Central memory CD4-positive, alpha-beta T cell (primary cell): ENCODE results near the gene TMPRSS13.

Source experiments
- DNase-seq: peaks from one replicate; pipeline ENCODE4 v3.0.0; 2022

Gene TMPRSS13

DNA sequence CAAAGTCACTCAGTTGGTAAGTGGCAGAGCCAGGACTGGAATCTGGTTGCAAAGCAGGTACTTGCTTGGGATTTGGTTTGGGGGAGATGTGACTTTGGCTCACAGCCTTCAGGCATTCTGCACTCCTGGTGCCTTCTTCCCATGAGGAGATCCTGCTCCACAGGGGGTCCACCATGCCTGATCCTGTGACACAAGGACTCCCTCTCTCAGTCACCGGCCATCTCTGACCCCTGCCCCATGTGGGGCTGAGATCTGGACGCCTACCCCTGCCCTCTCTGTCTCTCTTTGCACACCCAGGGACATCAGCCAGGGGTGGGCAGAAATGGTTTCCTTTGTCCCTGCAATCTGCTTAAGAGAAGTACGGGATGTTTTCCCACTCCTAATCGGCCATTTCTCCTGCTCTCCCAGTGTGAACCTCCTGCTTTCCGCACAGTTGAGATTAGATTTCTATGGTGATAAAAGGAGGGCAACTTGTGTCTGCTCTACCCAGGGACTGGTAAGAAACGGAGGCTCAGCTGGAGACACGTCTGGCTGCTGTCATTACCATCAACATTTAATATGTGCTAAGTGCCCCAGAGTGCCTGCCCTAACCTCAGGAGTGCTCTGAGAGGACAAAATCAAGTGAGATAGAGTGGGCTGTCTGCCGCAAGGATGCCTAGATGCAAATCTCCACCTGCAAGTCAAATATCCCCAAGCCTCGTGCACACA lies 41.6 kb downstream of the TMPRSS13 start:
- DNase-seq: no peak

DNA sequence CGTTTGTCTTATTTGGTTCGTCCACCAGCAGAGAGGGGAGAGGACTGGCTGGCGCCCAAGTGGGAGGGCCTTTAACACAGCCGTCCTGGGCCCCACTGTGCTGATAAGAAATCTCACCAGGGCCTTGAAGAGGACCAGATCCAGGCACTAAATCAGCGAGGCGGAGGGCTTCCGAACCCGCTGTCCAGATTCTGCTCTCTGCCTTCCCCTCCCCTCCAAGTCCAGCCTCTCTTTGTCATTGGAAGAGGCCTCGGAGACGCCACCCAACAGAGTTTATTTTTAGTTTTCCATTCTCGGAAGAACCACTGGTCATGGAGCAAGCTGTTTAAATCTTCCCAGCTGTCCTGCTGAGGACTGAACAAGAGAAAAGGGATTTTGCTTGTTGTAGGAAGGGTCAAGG lies 43.4 kb downstream of the TMPRSS13 start:
- no peak for DNase-seq

DNA sequence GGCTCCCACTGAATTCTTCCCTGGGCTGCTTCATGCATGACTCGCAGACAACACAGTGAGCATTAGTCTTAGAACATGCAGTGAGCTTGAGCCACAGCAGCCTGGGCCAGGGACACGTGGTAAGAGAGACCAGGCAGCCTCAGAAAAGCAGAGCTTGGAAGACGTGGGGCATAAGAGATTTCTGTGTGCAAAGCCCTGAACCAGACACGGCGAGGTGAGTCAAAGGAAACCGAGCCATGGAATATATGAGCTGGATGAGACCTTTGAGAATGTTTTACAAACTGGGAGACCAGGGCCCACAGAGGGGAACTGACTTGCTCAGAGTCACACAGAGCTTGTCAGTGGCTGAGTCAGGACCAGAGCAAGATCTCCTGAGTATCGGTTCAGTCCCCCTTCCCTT lies 44.2 kb downstream of the TMPRSS13 start:
- no peak for DNase-seq

DNA sequence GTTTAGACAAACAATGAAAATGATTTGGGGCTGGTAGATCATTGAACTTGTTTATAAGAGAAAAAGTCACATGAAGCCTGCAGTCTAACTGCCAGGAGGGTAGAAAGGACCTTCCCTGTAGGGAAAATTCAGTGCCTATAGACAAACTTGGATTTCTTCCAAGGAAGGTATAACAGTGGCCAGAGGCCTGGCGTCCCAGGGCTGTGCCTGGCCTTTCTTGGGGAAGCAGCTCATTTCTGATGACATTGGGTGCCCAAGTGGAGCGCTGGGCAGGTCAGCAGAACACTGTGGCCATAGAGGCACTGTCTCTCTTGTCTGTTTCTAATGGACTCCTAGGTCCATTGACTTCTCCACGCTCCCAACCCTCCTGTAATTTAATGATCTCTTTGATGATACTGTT lies 46.1 kb downstream of the TMPRSS13 start:
- no peak for DNase-seq

DNA sequence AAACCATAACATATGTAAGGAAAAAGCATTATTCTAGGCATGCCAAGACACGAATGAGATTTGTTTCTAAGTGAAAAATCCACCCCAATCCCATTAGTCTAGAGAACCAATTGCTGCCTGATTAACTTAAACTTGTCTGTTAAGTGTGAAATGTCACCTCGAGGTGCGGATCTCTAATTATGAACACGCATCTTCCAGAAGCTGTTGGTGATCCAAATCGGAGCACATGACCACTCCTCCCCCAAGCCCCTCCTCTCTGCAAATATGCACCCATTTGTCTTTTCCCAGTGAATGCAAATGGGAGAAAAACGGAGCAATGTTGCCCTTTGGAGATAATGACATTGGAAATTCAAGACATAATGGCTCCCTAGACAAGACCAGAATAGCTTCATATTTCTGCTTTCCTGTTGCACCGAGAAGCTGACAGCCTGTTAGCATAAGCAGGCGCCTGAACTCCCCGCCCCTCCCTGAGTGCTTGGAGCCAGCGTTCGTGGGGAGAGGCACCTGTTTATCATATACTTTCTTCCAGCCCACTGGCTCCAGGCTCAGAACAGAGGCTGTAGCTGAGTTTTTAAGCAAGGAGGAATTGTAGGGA lies 46.8 kb downstream of the TMPRSS13 start:
- DNase-seq: no peak

DNA sequence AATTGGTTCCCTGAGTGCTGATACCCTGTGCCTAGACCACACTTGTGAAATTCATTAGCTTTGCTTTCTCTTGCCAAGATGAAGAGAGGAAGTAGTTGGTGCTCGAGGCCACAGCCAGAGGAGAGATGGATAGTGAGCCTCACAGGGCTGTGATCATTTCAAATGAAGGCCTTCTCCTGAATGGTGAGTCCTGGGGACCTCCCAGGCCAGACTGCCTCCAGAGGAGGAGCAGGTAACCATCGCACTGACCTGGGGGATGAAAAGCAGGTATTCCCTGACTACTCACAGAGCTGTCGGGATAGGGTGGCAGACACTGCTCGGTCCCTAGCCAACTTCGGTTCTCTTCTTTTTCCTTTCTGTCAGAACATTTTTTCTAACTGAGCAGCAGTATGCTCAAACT lies 48.0 kb downstream of the TMPRSS13 start:
- DNase-seq: no peak

DNA sequence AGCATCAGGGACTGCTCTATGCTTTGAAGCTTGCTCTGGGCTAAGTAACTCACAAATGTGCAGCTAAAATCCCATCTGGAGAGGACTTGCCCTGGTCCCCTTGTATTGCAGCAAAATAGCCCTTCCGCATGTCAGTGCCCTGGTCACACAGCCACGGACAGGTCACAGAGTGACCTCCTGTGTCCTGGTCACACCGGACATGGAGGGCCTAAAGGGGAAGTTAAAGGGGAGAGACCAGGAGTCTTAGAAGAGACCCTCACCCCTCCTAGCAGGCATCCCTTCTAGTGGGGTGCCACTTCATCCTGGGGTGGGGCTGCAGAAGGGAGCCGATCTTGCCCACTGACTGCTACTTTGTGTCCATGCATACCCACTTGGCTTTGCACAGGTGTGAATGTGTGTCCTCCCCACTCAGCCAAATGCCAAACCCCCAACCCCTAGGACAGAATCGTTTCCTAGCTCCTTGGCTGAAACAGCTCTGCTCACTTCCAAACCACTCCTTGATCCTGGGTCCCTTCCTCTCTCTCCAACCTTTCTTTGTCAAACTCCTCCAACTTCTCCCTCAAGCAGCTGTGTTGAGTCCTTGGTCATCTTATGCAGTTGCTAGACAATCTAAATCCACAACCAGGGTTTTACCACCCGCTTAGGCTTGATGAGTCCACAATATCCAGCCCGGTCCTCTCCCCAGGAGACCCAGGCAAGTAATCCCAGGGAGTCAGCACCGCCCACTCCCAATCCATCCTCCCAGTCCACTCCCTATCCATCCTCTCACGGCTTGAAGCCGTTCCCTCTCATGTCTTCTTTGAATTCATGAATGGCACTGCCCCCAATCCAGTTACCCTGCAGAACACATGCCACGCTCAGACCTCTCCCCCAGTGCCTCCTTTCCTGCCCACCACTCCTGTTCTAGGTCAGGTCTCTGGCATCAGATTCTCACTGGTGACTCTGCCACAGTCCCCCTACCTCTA lies 49.4 kb downstream of the TMPRSS13 start:
- no peak for DNase-seq

DNA sequence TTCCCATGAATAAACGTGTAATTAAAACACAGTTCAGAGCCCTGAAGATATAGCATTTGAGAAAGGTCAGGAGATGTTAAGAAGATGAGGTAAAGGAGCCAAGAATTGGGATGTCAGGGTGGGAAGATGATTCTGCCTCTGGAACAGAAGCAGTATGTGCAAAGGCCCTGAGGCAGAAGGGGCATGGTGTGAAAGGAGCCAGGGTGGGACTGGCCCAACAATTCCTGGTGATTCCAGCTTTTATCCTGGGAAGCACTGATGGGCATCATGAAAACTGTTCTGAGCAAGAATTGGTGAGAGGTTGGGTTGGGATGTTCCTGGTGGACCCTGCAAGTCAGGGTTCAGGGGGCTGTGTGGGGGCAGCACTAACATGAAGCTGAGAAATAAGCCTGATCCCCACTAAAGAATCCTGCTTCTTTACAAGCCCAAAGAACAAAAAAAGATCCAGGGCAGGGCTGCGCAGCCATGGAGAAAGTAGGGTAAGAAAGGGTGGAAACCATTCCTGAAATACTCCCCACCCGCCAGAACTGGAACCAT lies 50.2 kb downstream of the TMPRSS13 start:
- DNase-seq: no peak

- DNase-seq: no peak
Measured at GRCh38 chr11:117878314-117878938, 50.8 kb downstream of the TMPRSS13 start.

- no peak for DNase-seq
Measured at GRCh38 chr11:117877120-117877784, 52.0 kb downstream of the TMPRSS13 start.

- DNase-seq: no peak
Measured at GRCh38 chr11:117876341-117877119, 52.7 kb downstream of the TMPRSS13 start, which contains the start of gene FXYD6. TSS of gene FXYD6 (minus strand) at chr11:117876658. CDS start at chr11:117842776, 33,882 bp downstream.

DNA sequence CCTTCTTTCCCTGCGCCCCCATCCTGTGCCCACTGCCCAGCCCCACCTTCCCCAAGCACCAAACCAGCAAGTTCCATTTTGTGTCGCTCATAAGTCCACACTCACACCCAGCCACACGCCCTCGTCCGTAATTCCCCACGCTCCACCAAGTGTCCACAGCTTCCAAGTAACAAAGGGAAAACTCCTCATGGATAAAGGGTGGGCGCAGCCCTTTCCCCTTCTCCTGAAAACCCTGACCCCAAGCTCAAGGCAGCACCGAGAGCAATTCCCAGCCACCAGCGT lies 53.2 kb downstream of the TMPRSS13 start:
- no peak for DNase-seq

DNA sequence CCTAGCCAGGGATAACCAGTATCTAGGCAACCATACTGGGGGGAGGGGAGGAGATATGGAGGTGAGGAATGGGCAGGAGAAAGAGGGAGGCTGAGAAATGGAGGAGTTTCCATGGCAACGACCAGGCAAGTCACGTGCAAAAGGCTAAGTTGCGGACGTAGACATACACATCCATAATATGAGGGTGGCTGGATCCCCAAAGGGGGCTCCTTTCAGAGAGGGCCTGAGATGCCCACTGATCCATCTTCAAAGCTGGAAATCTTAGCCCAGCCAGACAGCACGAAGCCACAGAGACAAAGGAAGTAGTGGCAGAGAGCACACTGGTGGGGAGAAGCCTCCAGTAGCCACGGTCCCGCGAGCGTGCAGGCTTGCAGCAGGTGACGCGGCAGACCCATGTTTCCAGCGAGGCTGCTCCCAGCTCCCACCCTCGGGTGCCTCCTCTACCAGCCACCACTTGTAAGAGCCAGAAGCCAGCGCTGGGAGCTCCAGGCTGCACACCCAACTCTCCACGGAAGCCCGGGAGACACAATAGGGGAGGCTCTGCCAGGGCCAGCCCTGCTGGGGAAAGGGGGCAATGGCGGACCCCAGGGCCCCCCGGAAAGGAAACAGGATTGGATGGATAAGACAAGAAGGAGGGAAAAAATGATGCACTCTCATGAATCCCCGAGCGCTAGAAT lies 53.7 kb downstream of the TMPRSS13 start:
- DNase-seq: peak; percentile 19

DNA sequence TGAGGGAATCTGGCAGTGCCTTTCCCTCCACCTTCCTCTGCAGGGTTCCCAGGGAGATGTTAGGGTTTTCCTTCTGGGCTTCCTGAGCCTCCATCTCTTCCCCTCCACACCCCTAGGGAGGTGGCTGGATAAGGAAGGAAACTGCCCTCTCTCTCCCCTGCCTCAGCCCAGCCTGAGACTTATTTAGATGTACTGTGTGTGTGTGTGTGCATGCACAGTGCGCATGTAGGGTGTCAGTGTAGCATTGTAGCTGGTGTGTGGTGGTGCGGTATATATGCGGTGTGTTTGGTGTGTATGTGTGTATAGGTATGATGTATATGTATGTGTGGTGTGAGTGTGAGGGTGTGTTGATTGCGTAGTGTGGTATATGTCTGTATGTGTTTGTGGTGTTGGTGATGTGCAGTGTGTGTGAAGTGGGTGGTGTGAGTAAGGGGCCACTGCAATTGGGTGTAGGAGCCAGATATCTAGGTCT lies 54.3 kb downstream of the TMPRSS13 start:
- no peak for DNase-seq

DNA sequence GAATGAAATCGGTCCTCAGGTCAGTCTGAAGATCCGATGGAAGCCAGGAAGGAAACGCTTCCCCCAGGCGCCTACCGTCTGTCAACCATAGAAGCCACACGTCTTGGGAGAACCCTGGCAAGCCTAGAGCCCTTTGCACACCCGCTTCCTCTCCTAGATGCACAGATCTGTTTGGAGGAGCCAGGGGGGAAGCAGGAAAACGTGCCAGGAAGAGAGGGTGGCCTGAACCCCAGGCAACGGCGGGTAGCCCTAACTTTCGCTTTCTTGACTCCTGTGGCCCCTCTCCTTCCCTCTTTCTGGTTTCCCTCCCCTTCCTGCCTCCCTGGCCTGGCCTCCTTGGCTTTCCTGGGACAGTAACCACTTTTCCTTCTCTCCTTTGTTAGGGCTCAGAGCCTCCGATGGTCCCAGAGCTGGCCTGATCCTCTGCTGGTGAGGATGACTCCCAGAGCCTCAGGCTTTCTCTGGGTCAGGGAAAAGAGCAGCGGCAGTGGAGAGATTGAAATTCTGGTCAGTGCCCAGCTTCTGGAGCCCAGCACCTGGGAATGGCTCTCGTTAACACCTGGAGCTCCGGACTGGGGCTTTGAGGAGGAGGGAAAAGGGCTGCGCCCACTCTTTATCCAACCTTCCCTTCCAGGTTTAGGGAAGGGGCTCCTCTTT lies 54.8 kb downstream of the TMPRSS13 start:
- DNase-seq: no peak

- DNase-seq: no peak
Measured at GRCh38 chr11:117873828-117874125, 55.4 kb downstream of the TMPRSS13 start.

- DNase-seq: no peak
Measured at GRCh38 chr11:117872975-117873827, 56.0 kb downstream of the TMPRSS13 start.

DNA sequence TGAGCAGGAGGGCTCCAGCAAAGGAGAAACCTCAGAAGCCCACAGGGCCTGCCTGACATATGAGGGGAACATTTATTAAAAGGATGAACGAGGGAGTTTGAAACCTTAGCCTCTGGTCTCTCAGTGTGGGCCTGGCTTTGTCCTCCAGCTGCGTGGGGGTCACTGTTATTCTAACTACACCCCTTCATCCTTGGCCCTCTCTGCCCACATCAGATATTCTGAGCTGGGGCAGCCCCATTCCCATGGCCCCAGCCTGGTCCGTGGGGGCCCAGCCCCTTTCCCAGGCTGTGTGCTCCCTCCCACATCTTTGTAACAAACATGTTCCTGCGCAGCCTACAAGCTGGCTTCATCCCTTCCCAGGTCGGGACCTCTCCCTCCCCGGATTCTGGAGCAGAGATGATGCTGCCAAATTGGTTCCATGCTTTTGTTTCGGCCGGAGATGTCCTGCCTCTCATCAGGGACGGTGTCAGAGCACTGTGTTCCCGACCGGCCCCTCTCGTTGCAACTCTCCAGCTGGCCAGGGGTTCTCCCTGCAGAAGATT lies 56.7 kb downstream of the TMPRSS13 start:
- no peak for DNase-seq

DNA sequence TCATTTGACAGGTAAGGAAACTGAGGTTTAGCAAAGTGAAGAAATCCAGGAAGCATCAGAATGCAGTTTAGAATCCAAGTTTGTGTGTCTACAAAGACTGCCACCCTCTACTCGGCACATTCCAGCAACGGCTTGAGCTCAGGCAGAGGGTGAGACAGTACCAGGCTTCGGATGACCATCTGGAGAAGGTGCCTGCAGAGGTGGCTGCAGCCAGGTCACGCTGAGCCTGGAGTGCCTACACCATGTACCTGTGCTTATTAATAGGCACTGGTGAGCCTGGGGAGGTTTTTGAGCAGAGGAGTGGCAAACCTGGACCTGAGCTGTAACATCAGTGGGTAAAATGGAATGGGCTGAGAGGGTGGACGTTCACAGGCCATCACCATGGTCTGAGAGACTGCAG lies 57.4 kb downstream of the TMPRSS13 start:
- no peak for DNase-seq
